WTC11 (cell line): Measurements from ENCODE around the gene ZNF107. TPM values are rescaled to one million over a fixed set of nuclear protein-coding genes. Genes with fewer than 3 reads are reported as not detected.

Experiments used
- ATAC-seq: fragments of 200-7000 bp; cut with Tn5 transposase; 2 replicates; pipeline ENCODE4 v1.10.0; 2021; ENCODE audit warnings: mild to moderate bottlenecking, moderate library complexity
- CTCF ChIA-PET: fragments of 300-600 bp; sonication (Branson Sonifier 250); formaldehyde crosslinking; loops from one replicate; lab custom pipeline; 2021; ENCODE audit warnings: antibody characterized with exemption; lab: Charles Lee
- POLR2A ChIA-PET: fragments of 350-600 bp; sonication (Branson Sonifier 250); formaldehyde crosslinking; loops from one replicate; lab custom pipeline; 2021; ENCODE audit warnings: antibody characterized with exemption; lab: Charles Lee
- DNase-seq: peaks from one replicate; pipeline ENCODE4 v3.0.0; 2021; ENCODE audit warnings: low spot score
- H3K27ac Mint-ChIP-seq: 2 replicates; pipeline ENCODE4 v1.8.0; 2021; ENCODE audit warnings: mixed read lengths
- H3K27me3 Mint-ChIP-seq: 2 replicates; pipeline ENCODE4 v1.8.0; 2021; ENCODE audit warnings: low read depth, mild to moderate bottlenecking, moderate library complexity, mixed read lengths
- H3K36me3 Mint-ChIP-seq: 2 replicates; pipeline ENCODE4 v1.8.0; 2021; ENCODE audit warnings: mixed read lengths
- H3K4me1 Mint-ChIP-seq: 2 replicates; pipeline ENCODE4 v1.8.0; 2022; ENCODE audit warnings: mixed read lengths
- H3K4me3 Mint-ChIP-seq: 2 replicates; pipeline ENCODE4 v1.8.0; 2021; ENCODE audit warnings: mild to moderate bottlenecking, moderate library complexity, mixed read lengths
- H3K9me3 Mint-ChIP-seq: 2 replicates; pipeline ENCODE4 v1.8.0; 2021; ENCODE audit warnings: mixed read lengths
- AFF4 ChIP-seq: sonication (generic); formaldehyde crosslinking; IDR thresholded peaks from 2 replicates; pipeline ENCODE4 v1.8.1; 2023; ENCODE audit warnings: mild to moderate bottlenecking, missing genetic modification reagents, borderline replicate concordance
- AR ChIP-seq: fragments of 250-450 bp; sonication (Bioruptor Pico); IDR thresholded peaks from 2 replicates; pipeline ENCODE4 v1.9.0; 2021; ENCODE audit warnings: mild to moderate bottlenecking
- ATF2 ChIP-seq: sonication (generic); formaldehyde crosslinking; IDR thresholded peaks from 2 replicates; pipeline ENCODE4 v1.8.1; 2022; ENCODE audit warnings: low read depth, missing genetic modification reagents, borderline replicate concordance
- ATF6 ChIP-seq: sonication (generic); formaldehyde crosslinking; IDR thresholded peaks from 2 replicates; pipeline ENCODE4 v1.8.1; 2023; ENCODE audit warnings: mild to moderate bottlenecking, missing genetic modification reagents
- CREM ChIP-seq: sonication (generic); formaldehyde crosslinking; IDR thresholded peaks from 2 replicates; pipeline ENCODE4 v1.8.1; 2022; ENCODE audit warnings: mild to moderate bottlenecking, missing genetic modification reagents, moderate library complexity
- CTCF ChIP-seq: fragments of 200-600 bp; IDR thresholded peaks from 2 replicates; pipeline ENCODE4 v1.8.0; 2022; ENCODE audit warnings: antibody characterized with exemption
- ELF4 ChIP-seq: sonication (generic); formaldehyde crosslinking; IDR thresholded peaks from 2 replicates; pipeline ENCODE4 v1.8.1; 2022; ENCODE audit warnings: low read depth, mild to moderate bottlenecking, moderate library complexity, missing genetic modification reagents
- EMX1 ChIP-seq: fragments of 250-450 bp; sonication (Bioruptor Pico); IDR thresholded peaks from 2 replicates; pipeline ENCODE4 v1.8.0; 2021; ENCODE audit warnings: mild to moderate bottlenecking
- FOXP4 ChIP-seq: sonication (generic); formaldehyde crosslinking; IDR thresholded peaks from 2 replicates; pipeline ENCODE4 v1.8.0; 2022; ENCODE audit warnings: mild to moderate bottlenecking, missing genetic modification reagents
- HMGA2 ChIP-seq: fragments of 250-450 bp; sonication (Bioruptor Pico); IDR thresholded peaks from 2 replicates; pipeline ENCODE4 v1.4.0; 2021; ENCODE audit warnings: mild to moderate bottlenecking, moderate library complexity
- JUN ChIP-seq: sonication (generic); formaldehyde crosslinking; IDR thresholded peaks from 2 replicates; pipeline ENCODE4 v1.8.0; 2023; ENCODE audit warnings: mild to moderate bottlenecking, missing genetic modification reagents
- NR3C1 ChIP-seq: sonication (generic); formaldehyde crosslinking; conservative IDR thresholded peaks from 2 replicates; pipeline ENCODE4 v1.8.1; 2023; ENCODE audit warnings: low read depth, mild to moderate bottlenecking, missing genetic modification reagents
- SMAD3 ChIP-seq: sonication (generic); formaldehyde crosslinking; IDR thresholded peaks from 2 replicates; pipeline ENCODE4 v1.8.0; 2022; ENCODE audit warnings: missing genetic modification reagents, mild to moderate bottlenecking, borderline replicate concordance
- TEAD4 ChIP-seq: sonication (generic); formaldehyde crosslinking; IDR thresholded peaks from 2 replicates; pipeline ENCODE4 v1.8.0; 2022; ENCODE audit warnings: mild to moderate bottlenecking, missing genetic modification reagents
- USF1 ChIP-seq: sonication (generic); formaldehyde crosslinking; IDR thresholded peaks from 2 replicates; pipeline ENCODE4 v1.8.0; 2022; ENCODE audit warnings: mild to moderate bottlenecking, missing genetic modification reagents
- ZNF219 ChIP-seq: sonication (generic); formaldehyde crosslinking; IDR thresholded peaks from 2 replicates; pipeline ENCODE4 v1.8.0; 2023; ENCODE audit warnings: missing genetic modification reagents, mild to moderate bottlenecking, borderline replicate concordance
- ZNF671 ChIP-seq: fragments of 250-450 bp; sonication (Bioruptor Pico); IDR thresholded peaks from 2 replicates; pipeline ENCODE4 v1.8.0; 2021; ENCODE audit warnings: mild to moderate bottlenecking
- total RNA-seq: library from RNA; stranded (reverse); gene quantifications from 3 replicates; pipeline ENCODE4 v1.2.3, GENCODE V29; 2021

The ZNF107 gene
- total RNA-seq, 1 experiment from 2014 or later: 14.7 TPM

GRCh38 chr7:64640504-64640903 lies 25.4 kb upstream of the ZNF107 start:
- ATAC-seq (no peak), DNase-seq (no peak)
- Mint-ChIP-seq H3K27ac (no peak overlapping the region), H3K36me3 (peaks cover 69% of the 10 kb centered on the region), H3K9me3 (peaks cover 82% of the 10 kb centered on the region), H3K4me1 (no peaks in the 10 kb centered on the region), H3K4me3 (no peak overlapping the region), H3K27me3 (peaks cover 6% of the 10 kb centered on the region)
- TF ChIP-seq ATF2 (CRISPR knock-in tag): no peak
- TF ChIP-seq ATF6: no peak
- no peak for TF ChIP-seq SMAD3
- TF ChIP-seq EMX1: no peak
- no peak for TF ChIP-seq ELF4 (CRISPR knock-in tag)
- TF ChIP-seq ZNF219: no peak
- no peak for TF ChIP-seq HMGA2 (CRISPR knock-in tag)
- no peak for TF ChIP-seq TEAD4 (CRISPR knock-in tag)
- ChIA-PET CTCF (no interaction called here), POLR2A (no interaction called here)

- TF ChIP-seq NR3C1 (CRISPR knock-in tag): no peak
- no peak for TF ChIP-seq USF1 (CRISPR knock-in tag)
- TF ChIP-seq CREM (CRISPR knock-in tag): no peak
- no peak for TF ChIP-seq JUN (CRISPR knock-in tag)
- TF ChIP-seq AFF4 (CRISPR knock-in tag): no peak
- no peak for TF ChIP-seq CTCF
- no peak for TF ChIP-seq AR (CRISPR knock-in tag)
- TF ChIP-seq FOXP4 (CRISPR knock-in tag): no peak
- TF ChIP-seq ZNF671 (CRISPR knock-in tag): no peak
- H3K36me3 Mint-ChIP-seq: peaks cover 53% of the 10 kb centered on the region
These were observed 23.9 kb upstream of the ZNF107 start for GRCh38 chr7:64642046-64642445.

More at GRCh38 chr7:64642046-64642445, 23.9 kb upstream of the ZNF107 start:
- no peak for DNase-seq
- CTCF ChIA-PET: no interaction called here
- POLR2A ChIA-PET: no interaction called here
- Mint-ChIP-seq H3K27ac (no peak overlapping the region), H3K4me3 (no peak overlapping the region), H3K4me1 (no peaks in the 10 kb centered on the region), H3K27me3 (peaks cover 6% of the 10 kb centered on the region), H3K9me3 (peaks cover 66% of the 10 kb centered on the region)
- ATAC-seq: no peak
